HG03571 (cell line): ENCODE data around the gene CMSS1.

Experiments
- ATAC-seq: cut with Tn5 transposase; IDR thresholded peaks from one replicate; pipeline ENCODE4 v1.9.1; 2021; ENCODE audit not compliant: unreplicated experiment

CMSS1 gene

DNA sequence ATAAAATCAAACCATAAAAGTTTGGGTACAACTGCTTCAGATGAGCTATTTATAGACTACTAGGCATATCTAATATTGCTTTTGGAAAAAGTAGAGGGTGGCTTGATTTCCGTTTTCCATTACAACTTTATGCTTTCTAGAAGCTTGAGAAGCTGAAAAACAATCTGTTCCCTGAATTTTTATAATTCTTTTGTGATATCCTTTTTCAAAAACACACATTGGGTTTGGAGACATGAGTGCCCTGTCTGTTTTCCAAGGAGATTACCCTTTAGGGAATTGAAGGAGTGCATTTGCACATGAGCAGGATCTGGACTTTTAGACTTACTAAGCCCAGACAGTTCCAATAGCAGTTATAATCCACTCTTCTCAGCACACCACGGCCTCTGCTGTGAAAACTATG, 346.1 kb downstream of the CMSS1 start:
- no peak for ATAC-seq

DNA sequence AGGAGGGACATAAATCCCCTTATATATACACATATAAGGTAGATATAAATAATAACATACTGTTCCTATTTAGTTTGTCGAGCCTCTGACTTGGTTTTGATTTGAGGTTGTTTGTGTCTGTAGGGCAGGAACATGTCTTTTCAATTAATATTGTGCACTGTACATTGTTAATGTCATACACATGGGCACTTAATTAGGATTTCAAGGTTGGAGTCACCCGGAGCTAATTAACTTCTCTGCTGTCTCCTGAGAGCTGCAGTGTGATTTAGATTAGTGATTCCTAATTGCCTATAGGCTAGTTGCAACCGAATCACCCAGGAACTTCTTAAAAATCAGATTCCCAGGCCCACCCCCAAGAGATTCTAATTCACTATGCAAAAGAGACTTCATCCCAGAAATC, 347.1 kb downstream of the CMSS1 start:
- ATAC-seq, result no peak

DNA sequence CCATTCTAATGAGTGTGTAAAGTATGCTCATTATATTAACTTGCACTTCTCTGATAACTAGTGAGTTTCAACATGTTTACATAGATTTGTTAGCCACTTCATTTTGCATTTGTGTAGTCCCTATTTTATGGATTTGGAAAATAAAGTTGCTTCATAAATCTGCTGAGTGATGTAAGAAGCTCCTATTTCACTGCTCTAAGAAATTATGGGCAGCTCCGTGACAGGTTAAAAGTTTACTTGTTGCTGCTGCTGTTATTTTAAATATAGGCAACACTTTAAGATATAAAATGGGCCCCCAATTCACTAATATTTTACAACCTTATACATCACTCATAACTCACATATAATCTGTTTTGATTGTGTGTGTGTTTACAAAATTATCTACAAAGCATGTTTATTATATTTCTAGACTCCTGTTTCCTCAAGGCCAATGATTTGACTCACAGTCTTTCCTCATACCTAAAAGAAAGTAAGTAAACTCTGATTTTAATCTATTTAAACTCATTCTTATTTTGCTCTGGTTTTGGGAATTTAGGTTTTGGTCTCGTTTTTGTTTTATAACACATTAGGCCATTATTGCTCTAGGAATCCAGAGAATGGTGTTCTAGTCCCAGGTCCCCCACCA, 348.4 kb downstream of the CMSS1 start:
- ATAC-seq, result no peak

DNA sequence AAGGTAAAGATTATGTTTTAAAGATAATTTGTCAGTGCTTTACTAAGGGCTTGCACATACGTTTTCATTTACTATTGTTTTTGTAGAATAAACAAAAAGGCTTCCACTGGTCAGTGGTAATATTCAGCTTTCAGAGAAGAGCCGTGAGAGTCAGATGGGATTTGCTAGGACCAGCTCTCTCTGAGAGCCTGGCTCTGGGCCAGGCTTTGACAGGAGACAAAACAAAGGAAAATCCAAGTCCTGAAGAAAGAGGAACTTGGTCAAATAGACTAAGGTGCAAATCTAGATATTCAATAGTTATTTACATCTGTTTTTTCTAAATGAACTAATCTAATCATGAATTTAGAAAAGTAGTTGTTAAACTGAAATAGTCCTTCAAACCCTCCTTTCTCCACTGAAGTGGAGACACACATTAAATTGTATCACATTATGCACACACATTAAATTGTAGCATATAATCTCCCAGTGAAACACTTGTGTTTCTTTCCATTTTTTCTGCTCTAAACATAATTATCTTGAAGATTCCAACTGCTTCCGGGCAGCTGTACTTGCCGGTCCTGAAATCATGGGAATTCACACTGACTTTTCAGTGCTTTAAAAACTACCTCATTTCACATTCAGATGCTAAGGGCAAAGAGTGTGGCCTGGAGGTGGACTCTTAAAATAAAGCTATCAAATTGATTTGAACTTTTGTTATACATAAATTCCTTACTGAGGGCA, 351.7 kb downstream of the CMSS1 start:
- no peak for ATAC-seq

DNA sequence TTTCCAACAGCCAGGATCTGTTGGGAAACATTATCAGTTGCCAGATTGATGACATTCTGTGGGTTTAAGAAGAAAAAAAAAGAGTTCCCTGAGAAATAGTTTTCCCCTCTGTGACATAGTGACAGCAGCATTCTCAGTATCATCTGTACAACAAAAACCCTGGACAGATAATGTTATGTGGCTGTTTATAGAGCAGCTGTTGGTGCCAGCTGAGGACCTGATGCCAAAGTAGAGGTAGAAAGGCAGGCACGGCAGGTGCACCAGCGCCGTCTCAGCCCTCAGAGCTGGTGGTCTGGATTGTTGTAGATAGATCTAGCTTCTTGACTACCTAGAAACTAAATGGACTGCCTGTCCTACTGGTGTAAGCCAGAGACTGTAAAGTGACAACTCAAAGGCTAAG, 352.8 kb downstream of the CMSS1 start:
- no peak for ATAC-seq

DNA sequence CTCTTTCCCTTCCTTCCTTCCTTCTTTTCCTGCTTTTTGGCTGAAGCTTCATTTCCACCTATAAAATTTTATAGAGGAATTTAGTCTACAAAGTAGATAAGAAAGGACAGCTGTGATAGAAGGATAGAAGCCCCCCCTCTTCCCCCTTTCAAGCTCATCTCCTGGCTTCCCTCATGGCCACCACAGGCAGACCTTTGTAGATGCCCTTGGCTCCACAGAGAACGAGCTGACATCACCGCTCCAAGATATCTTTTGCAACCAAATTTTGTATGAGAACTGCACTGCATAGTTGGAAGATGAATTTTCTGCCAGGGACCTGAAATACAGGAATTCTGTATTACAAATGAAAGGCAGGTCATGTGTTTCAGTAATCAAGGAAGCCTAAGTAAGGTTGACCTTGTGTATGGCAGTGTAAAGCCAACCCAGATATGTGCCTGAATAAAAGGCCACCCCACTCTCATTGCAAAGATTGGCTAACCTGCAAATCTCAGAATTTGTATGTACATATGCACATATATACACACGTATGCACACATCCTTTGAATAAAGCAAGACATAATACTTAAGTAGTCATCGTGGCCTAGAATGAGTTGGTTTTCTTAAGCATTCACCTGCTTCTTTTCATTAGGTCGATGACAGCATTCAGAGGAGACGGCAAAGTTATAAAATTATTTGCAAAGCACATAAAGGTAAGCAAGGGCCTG, 353.7 kb downstream of the CMSS1 start:
- no peak for ATAC-seq

DNA sequence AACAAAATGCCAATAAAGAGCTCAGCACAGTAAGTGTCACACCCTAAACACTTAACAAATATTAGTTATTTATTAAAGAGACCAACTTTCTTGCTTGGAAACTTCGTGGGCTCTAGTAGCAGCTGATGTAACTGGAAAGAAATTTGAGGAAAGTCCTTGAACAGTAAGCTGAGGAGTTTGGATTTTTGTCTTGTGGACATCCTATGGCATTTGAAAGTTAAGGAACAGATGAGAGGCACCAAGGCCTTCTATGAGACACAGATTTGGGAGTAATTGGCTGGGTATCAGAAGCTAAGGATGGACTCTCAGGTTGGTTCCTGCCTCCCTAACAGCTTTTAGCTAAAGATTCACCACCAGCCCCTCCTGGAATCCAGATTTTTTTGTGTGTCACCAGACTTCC, 356.3 kb downstream of the CMSS1 start:
- ATAC-seq, result no peak

DNA sequence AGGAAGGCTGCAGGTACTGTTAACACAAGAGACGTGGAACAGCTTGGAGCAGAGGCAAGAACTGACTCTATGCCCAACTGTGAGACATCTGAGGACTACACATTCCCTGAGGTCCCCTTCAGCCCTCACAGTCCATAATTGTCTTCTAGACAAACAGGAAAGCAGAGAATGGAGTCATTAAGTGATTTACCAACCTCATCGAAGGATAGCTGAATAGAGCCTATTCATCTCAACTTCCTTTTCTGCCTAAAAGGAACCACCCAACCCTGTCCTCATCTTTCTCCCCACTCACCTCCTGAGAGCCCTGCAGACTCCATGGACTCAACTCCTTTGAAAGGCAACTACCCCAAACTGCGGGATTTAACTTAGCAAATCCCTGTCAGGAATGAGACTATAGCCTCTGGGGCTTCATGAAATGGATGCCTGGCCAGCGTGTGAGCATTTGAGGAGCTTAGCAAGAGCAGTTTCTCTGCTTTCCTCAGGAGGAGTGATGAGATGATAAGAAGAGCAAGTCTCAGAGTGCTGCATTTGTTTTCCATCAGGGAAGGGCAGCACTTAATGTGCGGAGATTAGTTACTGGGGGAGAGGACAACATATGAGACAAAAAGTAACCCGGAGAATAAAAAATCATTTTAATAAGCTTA, 358.1 kb downstream of the CMSS1 start:
- ATAC-seq, result no peak

DNA sequence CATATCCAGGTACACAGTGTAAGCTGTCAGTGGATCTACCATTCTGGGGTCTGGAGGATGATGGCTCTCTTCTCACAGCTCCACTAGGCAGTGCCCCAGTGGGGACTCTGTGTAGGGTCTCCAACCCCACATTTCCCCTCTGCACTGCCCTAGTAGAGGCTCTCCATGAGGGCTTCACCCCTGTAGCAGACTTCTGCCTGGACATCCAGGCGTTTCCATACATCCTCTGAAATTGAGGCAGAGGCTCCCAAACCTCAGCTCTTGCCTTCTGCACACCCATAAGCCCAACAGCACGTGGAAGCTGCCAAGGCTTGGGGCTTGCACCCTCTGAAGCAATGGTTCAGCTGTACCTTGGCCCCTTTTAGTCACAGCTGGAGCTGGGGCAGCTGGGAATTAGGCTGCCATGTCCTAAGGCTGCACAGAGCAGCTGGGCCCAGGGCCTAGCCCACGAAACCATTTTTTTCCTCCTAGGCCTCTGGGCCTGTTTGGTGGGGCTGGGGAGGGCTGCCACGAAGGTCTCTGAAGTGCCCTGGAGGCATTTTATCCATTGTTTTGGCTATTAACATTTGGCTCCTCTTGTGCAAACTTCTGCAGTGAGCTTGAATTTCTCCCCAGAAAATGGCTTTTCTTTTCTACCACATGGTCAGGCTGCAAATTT, 362.2 kb downstream of the CMSS1 start:
- no peak for ATAC-seq

DNA sequence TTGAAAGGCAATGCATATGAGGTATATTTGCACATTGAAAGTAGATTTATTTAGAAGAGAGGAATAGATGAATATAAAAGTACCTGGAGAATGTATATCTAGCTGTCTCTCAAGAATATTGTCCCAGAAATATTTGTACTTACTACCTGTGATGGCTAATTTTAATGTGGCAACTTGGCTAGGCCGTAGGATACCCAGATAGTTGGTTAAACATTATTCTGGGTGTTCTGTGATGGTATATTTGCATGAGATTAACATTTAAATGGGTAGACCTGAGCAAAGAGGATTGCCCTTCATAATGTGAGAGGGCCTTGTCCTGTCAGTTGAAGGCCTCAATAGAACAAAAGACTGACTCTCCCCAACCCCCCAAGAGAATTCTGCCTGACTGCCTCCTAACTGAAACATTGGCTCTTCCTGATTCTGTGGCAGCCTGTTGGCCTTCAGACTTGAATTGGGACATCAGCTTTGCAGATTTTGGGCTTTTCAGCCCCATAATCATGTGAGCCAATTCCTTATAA, 366.0 kb downstream of the CMSS1 start:
- ATAC-seq, result no peak

DNA sequence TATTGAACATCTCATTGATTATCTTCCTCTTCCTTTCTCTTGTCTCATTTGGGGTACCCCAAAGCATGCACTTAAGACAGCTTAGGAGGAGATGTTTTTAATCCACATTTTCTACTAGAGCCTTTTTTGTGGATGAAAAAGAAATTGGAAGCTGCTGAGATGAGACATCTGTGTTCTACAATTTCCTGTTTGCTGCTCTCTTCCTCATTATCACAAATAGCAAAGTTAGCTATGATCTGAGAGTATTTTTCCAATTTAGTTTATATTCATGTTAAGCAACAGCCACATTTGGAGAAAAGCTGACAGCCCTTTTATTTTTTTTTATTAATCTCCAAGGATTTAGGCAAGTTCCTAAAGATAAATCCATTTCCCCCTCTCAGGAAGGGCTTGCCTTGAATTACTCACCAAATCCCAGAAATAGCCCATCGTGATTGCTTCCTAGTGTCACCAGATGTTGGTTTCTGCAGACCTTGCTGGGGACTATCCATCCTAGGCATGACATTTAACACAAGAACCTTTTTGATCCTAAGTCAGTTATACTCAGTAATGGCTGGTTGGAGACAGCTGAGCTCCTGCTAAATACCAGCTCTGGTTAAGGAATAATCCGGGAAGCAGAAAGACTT, 367.4 kb downstream of the CMSS1 start:
- ATAC-seq, result no peak

DNA sequence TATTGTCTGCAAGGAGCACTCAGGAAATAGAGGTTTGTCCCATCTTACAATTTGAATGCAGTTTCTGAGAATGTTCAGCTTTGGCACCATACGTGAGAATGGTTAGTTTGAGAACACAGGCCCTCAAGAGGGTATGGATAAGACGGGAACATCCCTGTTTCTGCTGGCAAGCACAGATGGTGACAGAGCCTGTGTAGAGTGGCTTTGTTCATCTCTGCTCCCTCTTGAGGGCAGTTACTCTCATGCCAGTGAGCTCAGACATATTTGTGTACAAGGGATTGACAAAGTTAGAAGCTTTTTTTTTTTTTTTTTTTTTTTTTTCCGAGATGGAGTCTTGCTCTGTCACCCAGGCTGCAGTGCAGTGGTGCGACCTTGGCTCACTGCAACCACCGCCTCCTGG, 368.2 kb downstream of the CMSS1 start:
- no peak for ATAC-seq

DNA sequence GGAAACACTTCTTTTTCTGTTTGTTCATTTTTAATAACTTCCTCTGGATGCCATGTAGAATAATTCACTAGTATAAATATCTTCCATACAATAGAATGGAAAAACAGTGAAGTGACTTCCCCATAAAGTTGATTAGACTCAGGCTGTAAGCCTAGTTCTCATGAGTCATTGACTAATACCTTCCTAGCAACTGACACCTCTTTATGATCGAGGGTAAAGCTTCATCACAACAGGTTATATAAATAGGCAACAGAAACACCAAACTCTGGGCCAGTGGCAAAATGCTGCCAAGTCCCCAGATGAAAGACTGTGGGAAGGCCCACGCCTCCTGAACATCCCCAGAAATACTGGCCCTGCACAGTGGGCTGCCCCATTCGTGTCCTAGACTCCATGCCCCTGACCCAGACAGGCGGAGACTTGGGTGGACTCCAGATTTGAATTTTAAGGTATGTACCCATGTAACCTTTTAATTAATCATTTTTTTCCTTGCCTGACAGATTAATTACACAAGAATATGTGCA, 371.8 kb downstream of the CMSS1 start:
- ATAC-seq, result no peak

DNA sequence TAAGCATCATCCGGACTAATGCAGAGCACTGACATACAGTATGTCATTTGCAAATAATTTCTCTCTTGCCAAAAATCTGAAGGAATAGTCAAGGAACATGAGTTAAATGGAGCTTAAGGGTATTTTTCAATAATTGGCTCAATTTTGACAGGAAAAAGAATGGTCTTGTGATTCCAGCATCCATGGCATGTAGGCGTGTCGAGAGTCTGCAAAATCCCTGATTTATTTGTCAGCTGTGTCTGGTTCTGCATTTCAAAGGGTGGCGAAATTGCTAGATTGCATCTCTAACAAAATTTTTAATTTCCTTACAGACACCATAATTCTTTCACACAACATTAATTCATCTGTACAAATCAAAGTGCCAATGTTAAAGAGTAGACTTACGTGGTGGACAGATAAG, 377.7 kb downstream of the CMSS1 start:
- ATAC-seq, result no peak

DNA sequence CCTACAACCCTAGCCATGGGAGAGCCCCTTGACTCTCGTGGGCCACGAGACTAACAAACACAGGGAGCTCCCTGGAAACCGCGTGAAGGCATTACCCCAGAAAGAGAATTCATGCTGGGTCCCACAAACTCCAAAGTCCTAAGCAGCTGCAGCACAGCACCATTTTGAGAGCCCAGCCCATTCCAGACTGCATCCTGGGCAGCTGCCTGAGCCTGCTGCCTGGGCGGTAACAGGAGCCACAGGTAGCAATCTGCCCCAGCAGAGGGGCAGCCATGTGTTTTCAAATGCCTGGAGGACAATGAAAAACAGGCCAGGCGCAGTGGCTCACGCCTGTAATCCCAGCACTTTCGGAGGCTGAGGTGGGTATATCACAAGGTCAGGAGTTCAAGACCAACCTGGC, 380.2 kb downstream of the CMSS1 start:
- no peak for ATAC-seq

DNA sequence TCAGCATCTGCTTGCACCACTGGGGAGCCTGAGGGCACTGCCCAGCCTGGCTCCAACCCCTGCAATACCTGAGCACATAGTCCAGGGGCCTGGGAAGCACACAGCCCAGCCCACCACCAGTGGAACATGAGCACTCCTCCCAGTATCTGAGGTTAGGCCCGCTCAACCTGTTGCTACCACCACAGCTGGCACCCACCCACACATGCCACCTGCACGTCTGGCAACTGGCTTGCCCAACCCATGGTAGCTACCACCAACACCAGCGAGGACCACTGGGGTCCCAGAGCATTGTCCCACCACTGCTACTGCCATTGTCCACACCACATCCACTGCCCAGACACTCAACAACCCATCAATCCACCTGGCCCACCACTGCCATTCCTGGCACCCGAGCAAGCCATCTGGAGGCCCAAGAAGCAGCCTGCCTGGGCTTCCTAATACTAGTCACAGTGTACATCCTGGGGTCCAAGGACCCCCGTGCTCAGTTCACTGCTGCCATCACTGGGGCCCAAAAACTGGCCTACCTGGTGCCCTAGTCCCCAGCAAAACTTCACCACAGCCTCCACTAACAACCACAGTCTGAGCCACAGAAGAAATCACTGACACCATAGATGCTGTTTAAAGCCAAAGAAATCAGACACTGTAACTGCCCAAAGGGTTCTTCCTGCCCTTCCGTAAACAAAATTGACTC, 381.1 kb downstream of the CMSS1 start:
- ATAC-seq, result no peak

DNA sequence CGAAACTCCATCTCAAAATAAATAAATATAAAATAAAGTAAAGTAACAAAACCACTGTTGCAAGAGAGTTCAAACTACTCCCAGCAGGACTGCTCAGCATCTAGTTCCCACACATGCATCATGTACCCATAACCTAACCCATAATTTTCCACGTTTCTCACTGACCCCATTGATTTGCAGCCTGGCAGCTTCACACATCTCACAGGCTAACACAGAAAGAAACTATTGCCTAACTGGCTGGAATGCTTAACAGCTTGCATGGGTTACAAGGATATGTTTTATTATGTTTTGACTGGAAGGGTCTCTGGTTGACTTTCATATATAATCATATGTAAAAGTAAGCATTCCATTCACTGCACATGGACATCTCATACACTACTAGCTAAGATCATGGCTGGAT, 387.5 kb downstream of the CMSS1 start:
- ATAC-seq, result no peak

DNA sequence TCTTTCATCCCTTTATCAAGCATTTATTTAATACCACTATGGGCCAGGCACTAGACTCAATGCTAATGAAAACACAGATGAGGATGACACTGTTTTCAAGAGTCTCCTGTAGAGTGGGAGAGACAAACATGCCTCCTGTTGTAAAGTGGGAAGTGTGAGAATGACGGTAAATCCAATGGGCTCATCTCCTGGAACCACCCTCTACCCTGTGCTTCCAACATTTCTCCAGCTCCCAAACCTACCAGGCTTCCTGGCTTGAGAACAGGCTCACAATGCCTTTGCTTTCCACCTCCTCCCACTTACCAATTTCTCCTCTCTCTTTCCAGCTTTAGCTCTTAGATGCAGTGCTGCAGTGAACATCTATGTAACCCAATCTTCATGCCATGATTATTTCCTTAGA, 389.0 kb downstream of the CMSS1 start:
- no peak for ATAC-seq

DNA sequence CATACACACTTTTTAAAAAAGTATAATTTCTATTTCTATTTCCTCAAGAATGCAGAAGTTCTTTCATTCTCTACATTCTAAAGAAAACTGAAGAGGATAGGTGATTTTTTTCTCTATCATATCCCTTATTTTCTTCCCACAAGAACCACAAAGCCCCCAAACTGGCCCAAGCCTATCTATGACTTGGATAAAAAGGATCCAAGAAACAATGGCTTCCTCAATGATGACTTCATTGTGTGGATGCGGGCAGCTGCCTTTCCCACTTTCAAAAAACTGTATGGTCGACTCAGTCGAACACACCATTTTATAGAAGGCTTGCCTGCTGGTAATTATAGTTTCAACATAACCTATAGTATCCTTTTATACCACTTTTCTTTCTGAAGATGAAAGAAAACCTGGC, 390.2 kb downstream of the CMSS1 start:
- ATAC-seq, result no peak

DNA sequence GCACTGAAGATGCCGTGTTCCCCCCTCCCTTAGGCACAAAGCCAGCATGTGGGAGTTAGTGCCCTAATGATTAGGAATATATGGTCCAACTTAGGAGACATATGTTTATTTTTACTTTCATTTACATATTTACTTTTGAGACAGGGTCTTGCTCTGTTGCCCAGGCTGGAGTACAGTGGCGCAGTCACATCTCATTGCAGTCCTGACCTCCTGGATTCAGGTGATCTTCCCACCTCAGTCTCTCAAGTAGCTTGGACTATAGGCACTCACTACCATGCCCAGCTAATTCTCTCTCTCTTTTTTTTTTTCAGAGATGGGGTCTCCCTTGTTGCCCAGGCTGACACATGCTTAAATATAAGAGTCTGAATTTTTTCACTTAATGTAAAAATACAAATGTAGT, 391.5 kb downstream of the CMSS1 start:
- ATAC-seq, result no peak
